GM12801 (cell line): ENCODE results near the gene ZNF283.

ENCODE experiments used
- TF ChIP-seq, protein P1 (sequence below): IDR thresholded peaks from one replicate; pipeline ENCODE4 v1.5.1; 2011; ENCODE audit warnings: control low read depth; ENCODE audit not compliant: insufficient read length; ENCODE audit errors: extremely low read depth

The ZNF283 gene

DNA sequence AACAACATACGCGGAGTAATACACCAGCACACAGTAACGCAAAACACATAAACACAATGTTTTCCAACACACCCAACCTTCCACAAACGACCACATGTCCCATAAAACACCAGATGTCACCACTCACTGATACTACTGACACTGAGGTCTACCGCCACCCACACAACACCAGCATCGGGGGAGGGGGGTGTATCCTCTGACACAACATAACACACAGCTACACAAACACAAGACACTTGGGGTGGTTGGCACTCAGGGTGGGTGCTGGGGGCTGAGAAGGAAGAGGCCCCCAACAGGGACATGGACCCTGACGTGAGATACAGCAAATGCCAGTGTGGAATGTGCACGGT is 44.8 kb upstream of the ZNF283 start:
- TF ChIP-seq, protein P1, sequence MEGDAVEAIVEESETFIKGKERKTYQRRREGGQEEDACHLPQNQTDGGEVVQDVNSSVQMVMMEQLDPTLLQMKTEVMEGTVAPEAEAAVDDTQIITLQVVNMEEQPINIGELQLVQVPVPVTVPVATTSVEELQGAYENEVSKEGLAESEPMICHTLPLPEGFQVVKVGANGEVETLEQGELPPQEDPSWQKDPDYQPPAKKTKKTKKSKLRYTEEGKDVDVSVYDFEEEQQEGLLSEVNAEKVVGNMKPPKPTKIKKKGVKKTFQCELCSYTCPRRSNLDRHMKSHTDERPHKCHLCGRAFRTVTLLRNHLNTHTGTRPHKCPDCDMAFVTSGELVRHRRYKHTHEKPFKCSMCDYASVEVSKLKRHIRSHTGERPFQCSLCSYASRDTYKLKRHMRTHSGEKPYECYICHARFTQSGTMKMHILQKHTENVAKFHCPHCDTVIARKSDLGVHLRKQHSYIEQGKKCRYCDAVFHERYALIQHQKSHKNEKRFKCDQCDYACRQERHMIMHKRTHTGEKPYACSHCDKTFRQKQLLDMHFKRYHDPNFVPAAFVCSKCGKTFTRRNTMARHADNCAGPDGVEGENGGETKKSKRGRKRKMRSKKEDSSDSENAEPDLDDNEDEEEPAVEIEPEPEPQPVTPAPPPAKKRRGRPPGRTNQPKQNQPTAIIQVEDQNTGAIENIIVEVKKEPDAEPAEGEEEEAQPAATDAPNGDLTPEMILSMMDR: no peak

DNA sequence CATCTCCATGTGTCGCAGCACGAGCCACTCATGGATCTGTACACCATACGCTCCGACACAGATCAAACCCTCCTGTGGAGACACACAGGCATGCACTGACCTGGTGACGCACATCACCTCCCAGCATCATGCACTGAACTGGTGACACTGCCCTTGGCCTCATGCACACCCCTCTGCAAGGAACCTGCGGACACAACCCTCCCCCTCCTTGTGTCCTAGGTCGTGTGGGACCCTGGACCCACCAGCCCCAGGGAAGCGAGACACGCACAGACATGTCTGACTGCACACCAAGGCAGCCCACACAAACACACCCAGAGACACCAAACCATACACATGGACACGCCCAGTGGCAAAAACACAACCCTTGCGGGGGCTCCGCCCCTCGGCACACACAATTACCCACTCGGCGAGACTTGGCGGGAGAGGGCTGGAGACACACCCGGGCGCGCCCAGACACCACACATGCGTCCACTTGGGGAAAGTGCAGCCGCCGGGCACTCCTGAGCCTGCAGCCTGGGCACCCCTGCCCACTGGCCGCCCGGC is 44.4 kb upstream of the ZNF283 start:
- TF ChIP-seq, protein P1: no peak

DNA sequence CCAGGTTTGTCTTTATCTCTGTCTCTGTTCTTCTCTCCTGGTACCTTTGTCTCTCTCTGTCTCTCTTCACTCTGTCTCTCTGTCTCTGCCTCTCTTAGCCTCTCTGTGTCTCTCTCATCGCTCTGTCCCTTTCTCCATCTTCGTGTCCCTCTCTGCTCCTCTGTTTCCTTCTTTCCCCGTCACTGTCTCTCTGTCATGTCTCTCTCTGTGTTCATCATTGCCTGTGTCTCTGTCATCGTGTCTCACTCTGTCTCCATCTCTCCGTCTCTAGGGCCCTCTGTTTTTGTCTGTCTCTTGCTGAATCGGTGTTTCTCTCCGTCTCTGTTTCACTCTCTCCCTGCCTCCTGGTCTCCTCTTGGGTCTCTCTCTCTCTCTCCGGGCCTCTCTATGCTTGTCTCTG is 43.5 kb upstream of the ZNF283 start:
- TF ChIP-seq, protein P1: no peak

DNA sequence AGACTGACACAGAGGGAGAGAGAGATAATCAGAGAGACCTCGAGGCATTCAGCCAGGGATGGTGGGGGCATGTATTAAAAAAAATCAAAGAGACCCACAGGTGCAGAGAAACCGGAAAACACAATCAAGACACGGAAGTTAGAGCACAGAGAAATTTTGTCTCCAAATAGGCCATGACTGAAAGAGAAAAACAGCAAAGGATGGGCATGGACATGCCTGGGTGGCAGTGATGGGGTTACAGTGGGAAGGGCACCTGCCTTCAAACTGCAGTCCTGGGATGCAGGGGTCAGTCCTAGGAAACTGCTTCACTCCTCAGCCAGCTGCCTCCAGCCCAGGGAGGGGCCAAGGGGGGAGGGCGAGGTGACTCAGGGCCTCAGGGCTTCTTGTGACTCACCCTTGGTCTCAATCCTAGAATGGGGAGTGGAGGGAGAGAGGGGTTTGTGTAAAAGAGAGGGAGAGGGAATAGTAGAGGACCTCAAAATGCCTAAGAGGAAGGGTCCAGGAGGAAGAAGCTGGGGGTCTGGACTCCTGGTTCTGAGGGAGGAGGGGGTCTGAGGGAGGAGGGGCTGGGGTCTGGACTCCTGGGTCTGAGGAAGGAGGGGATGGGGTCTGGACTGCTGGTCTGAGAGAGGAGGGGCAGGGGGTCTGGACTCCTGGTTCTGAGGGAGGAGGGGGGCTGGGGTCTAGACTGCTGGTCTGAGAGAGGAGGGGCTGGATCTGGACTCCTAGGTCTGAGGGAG is 42.7 kb upstream of the ZNF283 start:
- TF ChIP-seq, protein P1: no peak

DNA sequence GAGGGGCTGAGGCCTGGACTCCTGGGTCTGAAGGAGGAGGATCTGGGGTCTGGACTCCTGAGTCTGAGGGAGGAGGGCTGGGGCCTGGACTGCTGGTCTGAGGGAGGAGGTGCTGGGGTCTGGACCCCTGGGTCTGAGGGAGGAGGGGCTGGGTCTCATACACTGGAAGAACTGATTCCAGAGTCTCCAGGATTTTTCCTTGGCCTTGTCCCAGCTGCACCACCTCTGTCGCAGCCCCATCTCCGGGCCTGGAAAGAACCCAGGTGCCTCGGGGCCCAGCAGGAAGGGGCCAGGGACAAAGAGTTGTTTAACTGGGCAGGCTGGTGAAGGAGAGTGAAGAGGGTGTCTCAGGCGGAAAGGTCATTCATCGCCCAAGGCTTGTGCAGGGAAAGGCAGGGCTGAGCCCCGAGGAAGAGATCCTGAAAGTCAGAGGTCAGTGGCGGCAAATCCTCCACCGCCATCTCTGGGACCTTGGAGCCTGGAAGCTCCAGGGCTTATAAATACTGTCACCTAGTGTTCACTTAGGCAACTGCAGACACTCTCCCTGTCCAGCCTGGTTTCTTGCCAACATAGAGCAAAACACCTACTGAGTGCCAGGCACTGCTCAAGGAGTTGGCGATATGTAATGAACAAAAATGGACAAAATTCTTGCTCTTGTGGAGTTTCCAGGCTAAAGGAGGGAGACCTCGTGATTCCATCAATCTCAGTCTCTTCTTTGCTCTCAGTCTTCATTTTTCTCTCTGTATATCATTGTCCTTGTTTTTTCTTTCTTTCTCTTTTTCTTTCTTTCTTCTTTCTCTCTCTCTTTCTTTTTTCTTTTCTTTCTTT is 41.9 kb upstream of the ZNF283 start:
- TF ChIP-seq, protein P1: peak; percentile 99

DNA sequence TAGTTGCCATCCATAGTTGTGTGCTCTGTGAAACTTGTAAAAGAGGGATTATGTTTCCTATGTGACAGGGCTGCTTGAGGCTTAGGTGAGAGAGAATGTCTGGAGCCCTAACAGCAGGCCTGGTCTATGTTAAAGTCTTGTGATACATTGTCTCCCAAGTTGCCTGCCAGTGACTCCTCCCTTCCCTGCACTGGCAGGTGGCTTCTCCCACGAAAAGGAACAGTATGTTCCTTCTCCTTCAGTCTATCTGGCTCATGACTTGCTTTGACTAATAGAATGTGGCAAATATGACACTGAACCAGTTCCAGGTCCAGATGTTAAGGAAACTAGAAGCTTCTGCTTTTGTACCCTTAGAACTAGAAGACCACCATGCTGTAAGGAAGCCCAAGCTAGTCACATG is 40.5 kb upstream of the ZNF283 start:
- TF ChIP-seq, protein P1: no peak

DNA sequence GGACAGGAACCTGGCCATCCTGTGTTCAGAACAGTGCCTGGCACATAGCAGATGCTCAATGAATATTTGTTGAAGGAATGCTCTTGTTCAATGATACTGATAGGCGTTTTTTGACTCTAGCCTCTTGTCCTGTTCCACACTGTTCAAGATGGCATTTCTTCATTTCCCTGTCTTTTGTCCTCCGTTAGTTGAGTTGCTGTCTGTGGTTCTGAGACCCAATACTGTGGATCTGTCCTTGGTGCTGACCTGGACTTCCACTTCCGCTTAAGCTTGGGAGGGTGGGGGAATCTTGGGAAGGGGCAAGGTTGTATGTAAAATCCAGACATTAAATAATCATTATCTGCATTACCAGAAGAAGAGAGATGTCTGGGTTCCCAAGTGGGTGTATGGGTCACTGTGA is 38.1 kb upstream of the ZNF283 start:
- TF ChIP-seq, protein P1: no peak
